Activated CD4-positive, alpha-beta T cell treated with anti-CD3 and anti-CD28 coated beads, Interleukin-2, amount 10 ng/mL, durations not matched to agents 7 days and 5 days (primary cell): ENCODE results near the gene DPM1. TPM values are rescaled to one million over a fixed set of nuclear protein-coding genes. Genes with fewer than 3 reads are reported as not detected.

Experiments
- CTCF ChIA-PET: fragments of 350-600 bp; sonication (Branson Sonifier 250); formaldehyde crosslinking; loops from one replicate; lab custom pipeline; 2021; ENCODE audit warnings: antibody characterized with exemption; lab: Charles Lee
- POLR2A ChIA-PET: fragments of 350-600 bp; sonication (Branson Sonifier 250); formaldehyde crosslinking; loops from one replicate; lab custom pipeline; 2021; ENCODE audit warnings: antibody characterized with exemption; lab: Charles Lee
- DNase-seq: peaks from one replicate; pipeline ENCODE4 v3.0.0-alpha.2; 2020
- H3K27ac Mint-ChIP-seq: one replicate; pipeline ENCODE4 v1.8.0; 2021; ENCODE audit warnings: mild to moderate bottlenecking, moderate library complexity, mixed read lengths
- H3K27me3 Mint-ChIP-seq: one replicate; pipeline ENCODE4 v1.8.0; 2021; ENCODE audit warnings: mixed read lengths
- H3K36me3 Mint-ChIP-seq: one replicate; pipeline ENCODE4 v1.8.0; 2021; ENCODE audit warnings: low read depth, mixed read lengths
- H3K4me1 Mint-ChIP-seq: one replicate; pipeline ENCODE4 v1.8.0; 2021; ENCODE audit warnings: mixed read lengths
- H3K4me3 Mint-ChIP-seq: one replicate; pipeline ENCODE4 v1.8.0; 2021; ENCODE audit warnings: mild to moderate bottlenecking, moderate library complexity, mixed read lengths
- H3K9me3 Mint-ChIP-seq: one replicate; pipeline ENCODE4 v1.8.0; 2021; ENCODE audit warnings: mixed read lengths
- total RNA-seq, 2 experiments: library from RNA; stranded (reverse); gene quantifications; one replicate each; pipeline ENCODE4 v1.2.3, GENCODE V29; 2021

The DPM1 gene
- total RNA-seq = 10 to 100 TPM; 45.6 to 46.2 TPM

DNA sequence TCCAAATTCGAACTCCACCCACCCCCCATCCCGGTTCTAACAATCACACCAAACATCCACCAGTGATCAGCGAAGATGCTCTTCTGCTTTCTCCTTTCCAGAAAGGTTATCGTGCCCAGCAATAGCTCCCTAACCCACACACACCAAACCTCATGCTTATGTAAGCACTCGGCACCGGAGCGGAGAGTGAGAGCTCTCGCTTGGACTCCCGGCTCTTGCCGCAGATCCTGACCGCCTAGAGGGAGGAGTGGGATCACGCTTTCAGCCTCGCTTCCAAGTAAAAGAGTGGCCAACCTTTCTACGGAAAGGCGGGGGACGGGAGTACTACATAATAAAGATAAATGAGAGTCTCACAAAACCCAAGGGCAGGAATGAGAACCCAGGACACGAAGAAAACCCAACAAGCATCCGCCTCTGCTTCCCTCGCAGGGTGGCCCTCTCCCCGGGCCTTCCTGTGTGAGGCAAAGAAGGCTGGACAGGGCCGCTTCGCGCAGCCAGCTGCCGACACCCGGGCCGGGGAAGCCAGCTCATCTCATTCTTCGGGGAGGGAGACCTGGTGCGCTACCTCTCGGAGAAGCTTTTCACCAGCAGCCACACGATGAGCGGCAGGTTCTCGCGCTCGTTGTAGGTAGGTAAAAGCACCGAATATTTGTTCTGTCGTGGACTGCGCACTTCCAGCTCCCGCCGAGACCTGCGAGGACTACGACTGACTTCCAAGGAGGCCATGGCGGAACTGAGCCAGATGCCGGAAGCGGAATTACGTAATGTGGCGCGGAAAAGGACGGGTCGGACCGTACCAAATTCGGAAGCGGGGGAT, at the start of gene DPM1:
TSS of gene DPM1 (minus strand) at position 735 of the 817 bp plus-strand sequence. CDS start at position 726, 9 bp downstream.
- CTCF ChIA-PET = interaction anchor here (0.9 to 2.6 kb wide), 9 partner anchors 12 to 168 kb away, joined by 3 to 25 read pairs (median 5); partner anchors contain the start of genes ADNP and BCAS4
- Mint-ChIP-seq H3K27ac (peak within 1 kb of the TSS; percentile 96), H3K4me1 (peaks cover 51% of the 10 kb centered on the region), H3K36me3 (peaks cover 15% of the 10 kb centered on the region), H3K27me3 (no peaks in the 10 kb centered on the region), H3K4me3 (peak within 1 kb of the TSS; percentile 87), H3K9me3 (no peaks in the 10 kb centered on the region)
- DNase-seq = peak; percentile 92
- POLR2A ChIA-PET = interaction anchor here (0.6 to 1.4 kb wide), 3 partner anchors 26 to 569 kb away, joined by 3 to 5 read pairs (median 3); partner anchors contain the start of gene ADNP

DNA sequence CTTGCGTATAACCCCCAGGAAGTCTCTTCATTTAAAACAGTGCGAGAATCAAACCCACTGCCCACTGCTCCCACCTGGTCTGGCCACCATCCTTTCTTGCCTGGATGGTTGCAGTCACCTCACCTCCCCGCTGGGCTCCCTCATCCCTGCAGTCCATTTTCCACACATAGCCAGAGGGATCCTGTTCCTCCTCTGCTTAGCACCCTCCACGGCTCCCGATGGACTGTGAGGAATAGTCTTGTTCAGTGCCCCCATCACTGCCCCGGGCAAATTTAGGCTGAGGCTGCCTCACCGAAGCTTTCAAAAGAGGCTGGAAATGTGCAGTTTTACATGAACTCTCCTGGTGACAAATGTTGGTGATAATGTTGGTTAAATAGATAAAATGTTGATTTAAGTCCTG, 46.9 kb upstream of the DPM1 start:
- H3K4me3 Mint-ChIP-seq = no peak overlapping the region
- H3K9me3 Mint-ChIP-seq = no peaks in the 10 kb centered on the region
- ChIA-PET POLR2A (no interaction called here), CTCF (no interaction called here)
- DNase-seq = no peak
- H3K27ac Mint-ChIP-seq = no peak overlapping the region
- H3K36me3 Mint-ChIP-seq = no peaks in the 10 kb centered on the region
- peaks cover 2% of the 10 kb centered on the region for H3K27me3 Mint-ChIP-seq
- H3K4me1 Mint-ChIP-seq = no peaks in the 10 kb centered on the region

DNA sequence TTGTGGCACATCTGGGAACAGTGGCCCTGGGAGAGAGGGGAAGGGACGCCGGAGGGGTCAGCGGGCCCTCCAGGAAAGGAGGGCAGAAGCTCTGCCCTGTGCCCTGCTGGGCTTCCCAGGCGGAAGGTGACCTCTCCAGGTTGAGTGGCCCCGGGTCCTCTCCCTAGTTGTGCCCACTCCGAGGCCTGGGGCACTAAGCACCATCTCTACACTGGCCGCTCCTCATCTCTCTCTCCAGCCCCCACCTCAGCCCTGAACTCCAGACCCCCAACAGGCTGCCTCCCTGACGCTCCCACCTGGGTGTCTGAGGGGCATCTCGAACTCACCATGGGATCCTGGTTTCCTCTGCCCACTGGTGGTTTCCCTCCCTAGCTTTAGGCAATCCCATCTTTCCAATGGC, 46.4 kb upstream of the DPM1 start:
- H3K4me1 Mint-ChIP-seq = no peaks in the 10 kb centered on the region
- H3K4me3 Mint-ChIP-seq = no peak overlapping the region
- ChIA-PET CTCF (interaction anchor here (0.6 kb wide), 1 partner anchor 17 kb away, joined by 3 read pairs; no protein-coding TSS in a partner anchor), POLR2A (no interaction called here)
- no peaks in the 10 kb centered on the region for H3K36me3 Mint-ChIP-seq
- no peak for DNase-seq
- H3K27me3 Mint-ChIP-seq = peaks cover 4% of the 10 kb centered on the region
- no peaks in the 10 kb centered on the region for H3K9me3 Mint-ChIP-seq
- H3K27ac Mint-ChIP-seq = no peak overlapping the region

DNA sequence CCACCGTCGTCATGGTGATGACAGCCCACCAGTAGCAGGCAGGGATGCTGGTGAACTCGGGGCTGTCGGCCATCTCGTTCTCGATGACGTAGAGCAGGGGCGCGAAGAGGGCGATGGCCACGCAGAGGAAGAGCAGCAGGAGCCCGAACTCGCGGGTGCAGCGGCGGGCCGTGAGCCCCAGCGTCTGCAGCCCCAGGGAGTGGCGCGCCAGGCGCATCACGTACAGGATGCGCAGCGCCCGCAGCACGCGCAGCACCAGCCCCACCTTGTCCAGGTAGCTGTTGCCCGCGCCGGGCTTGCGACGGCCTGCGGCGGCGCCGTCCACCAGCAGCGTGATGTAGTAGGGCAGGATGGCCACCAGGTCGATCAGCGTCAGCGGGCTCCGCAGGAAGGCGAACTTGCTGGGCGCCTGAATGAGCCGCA, 46.0 kb upstream of the DPM1 start:
- no peaks in the 10 kb centered on the region for H3K9me3 Mint-ChIP-seq
- H3K4me1 Mint-ChIP-seq = no peaks in the 10 kb centered on the region
- CTCF ChIA-PET = interaction anchor here (0.6 kb wide), 1 partner anchor 17 kb away, joined by 3 read pairs; no protein-coding TSS in a partner anchor
- no peak overlapping the region for H3K4me3 Mint-ChIP-seq
- no peaks in the 10 kb centered on the region for H3K36me3 Mint-ChIP-seq
- peaks cover 5% of the 10 kb centered on the region for H3K27me3 Mint-ChIP-seq
- H3K27ac Mint-ChIP-seq = no peak overlapping the region
- DNase-seq = no peak
- POLR2A ChIA-PET = no interaction called here

DNA sequence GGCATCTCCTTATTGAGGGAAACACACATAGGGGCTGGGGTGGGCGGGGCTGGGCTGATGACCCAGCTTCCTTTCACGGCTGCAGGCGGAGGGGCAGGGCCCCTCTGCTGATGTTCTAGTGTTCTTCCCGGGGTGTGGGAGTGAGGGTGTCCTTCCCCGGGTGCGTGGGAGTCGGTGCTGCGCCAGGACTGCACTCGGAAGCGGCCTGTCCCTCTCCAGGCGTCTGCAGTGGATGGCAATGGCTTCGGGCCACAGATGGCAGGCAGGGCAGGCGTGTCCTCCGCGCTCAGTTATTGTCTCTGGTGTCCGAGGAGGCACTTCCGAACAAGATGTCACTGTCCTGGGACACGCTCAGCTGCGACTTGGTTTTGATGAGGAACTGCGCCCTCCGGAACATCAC, 45.4 kb upstream of the DPM1 start:
- Mint-ChIP-seq H3K4me1 (no peaks in the 10 kb centered on the region), H3K27ac (no peak overlapping the region), H3K9me3 (no peaks in the 10 kb centered on the region), H3K36me3 (no peaks in the 10 kb centered on the region), H3K4me3 (no peak overlapping the region), H3K27me3 (peaks cover 3% of the 10 kb centered on the region)
- POLR2A ChIA-PET = no interaction called here
- CTCF ChIA-PET = interaction anchor here (0.6 kb wide), 1 partner anchor 359 kb away, joined by 3 read pairs; no protein-coding TSS in a partner anchor
- no peak for DNase-seq

DNA sequence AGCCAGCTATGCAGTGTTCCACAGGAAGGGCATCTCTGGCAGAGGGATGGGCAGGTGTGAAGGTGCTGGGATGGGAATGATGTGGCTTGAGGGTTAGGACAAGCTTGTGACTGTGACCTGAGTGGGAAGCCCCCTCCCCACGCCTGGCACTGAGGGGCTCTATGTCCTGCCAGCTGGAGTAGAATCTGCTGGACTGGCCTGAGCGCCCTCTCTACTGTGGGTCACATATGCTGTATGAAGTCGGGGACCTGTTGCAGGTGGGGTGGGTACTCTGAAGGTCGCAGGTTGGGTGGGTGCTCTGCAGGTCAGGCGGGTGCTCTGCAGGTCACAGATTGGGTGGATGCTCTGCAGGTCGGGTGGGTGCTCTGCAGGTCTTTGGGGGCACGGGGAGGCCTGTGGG, 44.3 kb upstream of the DPM1 start:
- POLR2A ChIA-PET = no interaction called here
- Mint-ChIP-seq H3K27me3 (peaks cover 3% of the 10 kb centered on the region), H3K27ac (no peak overlapping the region), H3K4me1 (no peaks in the 10 kb centered on the region), H3K9me3 (no peaks in the 10 kb centered on the region), H3K36me3 (no peaks in the 10 kb centered on the region), H3K4me3 (no peak overlapping the region)
- CTCF ChIA-PET = no interaction called here
- no peak for DNase-seq

DNA sequence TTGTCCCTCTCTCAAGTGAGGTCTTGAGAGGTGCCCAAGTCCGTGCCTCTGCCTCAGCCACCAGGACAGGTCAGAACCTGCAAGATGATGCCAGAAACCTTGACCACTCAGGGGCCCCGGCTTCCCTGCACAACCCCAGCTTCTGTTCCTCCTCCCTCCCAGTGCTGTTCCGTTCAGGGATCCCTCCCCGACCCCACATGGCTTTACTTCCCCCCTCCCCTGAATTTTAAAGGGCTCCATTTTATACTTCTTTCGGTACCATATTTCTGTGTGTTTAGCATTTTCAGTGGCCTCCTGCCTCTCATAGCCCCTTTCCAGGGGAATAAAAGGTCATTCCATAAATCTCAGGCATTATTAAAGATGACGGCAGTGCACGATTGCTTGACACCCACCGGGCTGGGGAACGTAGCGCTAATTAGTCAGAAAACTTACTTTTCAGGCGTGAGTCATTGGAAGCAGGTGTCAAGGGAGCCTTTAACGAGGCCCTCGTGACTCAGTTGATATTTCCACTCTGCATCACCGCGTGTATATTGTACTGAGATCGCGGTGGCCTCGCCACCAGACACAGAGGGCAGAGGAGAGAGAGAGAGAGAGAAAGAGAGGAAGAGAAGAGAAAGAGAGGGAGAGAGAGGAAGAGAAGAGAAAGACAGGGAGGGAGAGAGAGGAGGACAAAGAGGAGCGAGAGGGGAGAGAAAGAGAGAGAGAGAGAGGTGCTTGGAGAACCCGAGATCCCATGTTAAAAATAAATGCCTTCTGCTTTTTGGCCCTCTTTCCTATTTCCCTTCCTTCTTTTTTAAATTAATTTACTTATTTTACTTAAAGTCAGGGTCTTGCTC, 43.3 kb upstream of the DPM1 start:
- no peak overlapping the region for H3K4me3 Mint-ChIP-seq
- no peak for DNase-seq
- CTCF ChIA-PET = no interaction called here
- H3K27me3 Mint-ChIP-seq = peaks cover 3% of the 10 kb centered on the region
- POLR2A ChIA-PET = no interaction called here
- no peaks in the 10 kb centered on the region for H3K9me3 Mint-ChIP-seq
- H3K4me1 Mint-ChIP-seq = no peaks in the 10 kb centered on the region
- no peak overlapping the region for H3K27ac Mint-ChIP-seq
- no peaks in the 10 kb centered on the region for H3K36me3 Mint-ChIP-seq

DNA sequence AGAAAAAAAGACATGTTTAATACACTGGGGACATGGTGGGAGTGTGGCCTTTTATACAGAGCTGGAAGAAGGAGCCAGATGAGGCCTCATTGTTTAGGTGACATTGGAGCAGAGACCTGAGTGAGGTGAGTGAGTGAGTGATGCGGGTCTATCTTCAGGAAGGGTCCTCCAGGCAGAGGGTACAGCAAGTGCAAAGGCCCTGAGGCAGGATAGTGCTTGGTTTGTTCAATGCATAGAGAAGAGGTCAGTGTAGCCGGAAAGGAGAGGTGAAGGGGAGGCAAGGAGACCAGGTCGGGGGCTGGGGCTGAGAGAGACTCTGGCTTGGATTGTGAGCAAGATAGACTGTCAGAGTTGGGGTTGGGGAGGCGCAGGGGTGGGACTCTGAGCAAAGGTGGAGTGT, 41.0 kb upstream of the DPM1 start:
- Mint-ChIP-seq H3K4me1 (no peaks in the 10 kb centered on the region), H3K27me3 (peaks cover 8% of the 10 kb centered on the region), H3K4me3 (no peak overlapping the region), H3K9me3 (no peaks in the 10 kb centered on the region), H3K27ac (no peak overlapping the region), H3K36me3 (no peaks in the 10 kb centered on the region)
- ChIA-PET CTCF (interaction anchor here (1.2 kb wide), 1 partner anchor 308 kb away, joined by 3 read pairs; no protein-coding TSS in a partner anchor), POLR2A (no interaction called here)
- DNase-seq = no peak

DNA sequence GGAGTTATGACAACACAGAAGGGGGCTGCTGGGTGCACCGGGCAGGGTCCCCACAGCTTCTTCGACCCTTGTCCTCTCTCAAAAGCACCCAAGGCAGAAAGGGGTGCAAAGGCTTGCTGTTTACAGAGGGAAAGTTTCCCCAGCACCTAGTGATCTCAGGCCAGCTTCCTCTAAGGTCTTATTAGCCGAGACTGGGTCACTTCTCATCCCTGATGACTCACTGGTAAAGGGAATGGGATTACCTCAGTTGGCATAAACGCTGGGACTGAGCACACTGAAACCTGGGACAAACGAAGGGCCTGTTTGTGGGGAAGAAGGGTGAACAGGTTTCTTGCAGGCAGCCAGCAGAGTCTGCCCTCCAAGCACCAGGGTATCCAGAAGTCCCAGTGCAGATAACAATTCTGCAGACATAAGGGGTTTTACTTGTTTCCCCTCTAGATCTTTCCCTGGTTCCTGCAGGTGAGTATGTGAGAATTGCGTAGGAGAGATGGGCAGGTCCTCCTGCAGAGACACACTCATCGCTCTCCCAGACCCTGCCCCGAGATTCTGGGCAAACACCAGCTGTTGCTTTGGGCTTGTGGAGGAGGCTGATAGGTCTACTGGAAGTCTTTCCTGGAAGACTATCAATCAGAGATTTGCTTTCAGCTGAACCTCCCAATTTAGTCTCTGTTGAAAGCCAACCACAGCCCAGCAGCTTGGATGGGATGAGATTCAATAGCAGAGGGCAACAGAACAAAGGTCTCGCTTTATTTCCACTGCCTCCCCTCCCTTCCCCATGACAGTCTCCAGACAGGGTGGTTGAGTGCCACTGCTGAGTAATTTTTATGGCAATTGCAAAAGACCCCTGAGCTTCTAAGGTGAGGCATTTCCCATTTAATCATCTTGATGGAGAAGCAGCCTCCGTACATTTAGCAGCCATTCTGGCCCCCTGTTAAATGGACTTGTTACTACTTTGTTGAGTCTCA, 38.9 kb upstream of the DPM1 start:
- DNase-seq = no peak
- peaks cover 4% of the 10 kb centered on the region for H3K4me1 Mint-ChIP-seq
- ChIA-PET CTCF (interaction anchor here (1.2 kb wide), 2 partner anchors 10 to 203 kb away, joined by 3 read pairs; no protein-coding TSS in a partner anchor), POLR2A (no interaction called here)
- peaks cover 8% of the 10 kb centered on the region for H3K27me3 Mint-ChIP-seq
- no peak overlapping the region for H3K4me3 Mint-ChIP-seq
- H3K9me3 Mint-ChIP-seq = no peaks in the 10 kb centered on the region
- H3K27ac Mint-ChIP-seq = no peak overlapping the region
- H3K36me3 Mint-ChIP-seq = no peaks in the 10 kb centered on the region

DNA sequence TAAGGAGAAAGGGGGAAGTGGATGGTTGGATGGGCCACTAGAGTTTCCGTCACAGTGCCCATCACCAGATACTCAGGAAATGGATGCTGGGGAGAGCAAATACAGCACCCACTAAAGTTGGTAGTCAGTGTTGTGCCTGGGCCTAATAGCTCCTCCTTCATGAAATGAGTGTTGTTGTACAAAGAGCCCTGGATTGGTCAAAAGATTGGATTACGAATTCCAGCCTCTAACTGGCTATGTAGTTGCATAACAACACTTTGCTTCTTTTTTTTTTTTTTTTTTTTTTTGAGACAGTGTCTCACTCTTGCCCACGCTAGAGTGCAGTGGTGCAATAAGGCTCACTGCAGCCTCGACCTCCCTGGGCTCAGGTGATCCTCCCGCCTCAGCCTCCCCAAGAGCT, 37.2 kb upstream of the DPM1 start:
- no peaks in the 10 kb centered on the region for H3K36me3 Mint-ChIP-seq
- no peak overlapping the region for H3K27ac Mint-ChIP-seq
- no peaks in the 10 kb centered on the region for H3K9me3 Mint-ChIP-seq
- H3K4me1 Mint-ChIP-seq = peaks cover 4% of the 10 kb centered on the region
- POLR2A ChIA-PET = no interaction called here
- no peak overlapping the region for H3K4me3 Mint-ChIP-seq
- H3K27me3 Mint-ChIP-seq = peaks cover 8% of the 10 kb centered on the region
- DNase-seq = no peak
- CTCF ChIA-PET = interaction anchor here (0.6 to 1.2 kb wide), 3 partner anchors 311 to 599 kb away, joined by 3 read pairs; no protein-coding TSS in a partner anchor

DNA sequence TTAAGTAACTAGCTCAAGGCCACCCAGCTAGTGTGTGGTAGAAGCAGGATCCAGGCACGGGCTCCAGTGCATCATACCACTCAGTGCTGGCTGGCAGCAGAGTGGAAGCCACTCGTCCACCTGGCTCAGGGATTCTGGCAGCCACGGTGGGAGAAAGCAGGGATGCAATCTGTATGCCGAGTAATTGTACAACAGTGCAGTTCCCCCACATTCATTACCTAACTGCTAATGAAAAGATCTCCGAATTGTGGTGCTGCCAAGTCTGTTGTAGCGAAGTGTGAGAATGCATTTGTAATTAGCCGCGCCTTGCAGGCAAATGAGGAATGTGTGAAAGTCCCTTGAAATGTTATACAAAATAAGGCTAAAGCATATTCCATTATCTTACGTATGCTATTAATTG, 35.5 kb upstream of the DPM1 start:
- ChIA-PET POLR2A (no interaction called here), CTCF (interaction anchor here (0.7 to 2.3 kb wide), 5 partner anchors 13 to 313 kb away, joined by 3 to 10 read pairs (median 4); partner anchors contain the start of gene BCAS4)
- no peak for DNase-seq
- Mint-ChIP-seq H3K9me3 (no peaks in the 10 kb centered on the region), H3K27me3 (peaks cover 6% of the 10 kb centered on the region), H3K4me3 (no peak overlapping the region), H3K4me1 (peaks cover 4% of the 10 kb centered on the region), H3K27ac (no peak overlapping the region), H3K36me3 (no peaks in the 10 kb centered on the region)
